HFFc6 (cell line): ENCODE results near the gene CLSTN2. TPM values are rescaled to one million over a fixed set of nuclear protein-coding genes. Genes with fewer than 3 reads are reported as not detected.

Experiments
- DNase-seq: peaks from one replicate; pipeline ENCODE4 v3.0.0-alpha.2; 2018
- H3K27ac Mint-ChIP-seq: 2 replicates; pipeline ENCODE4 v1.8.0; 2020; ENCODE audit warnings: mild to moderate bottlenecking, mixed read lengths
- H3K27me3 Mint-ChIP-seq: 2 replicates; pipeline ENCODE4 v1.8.0; 2021; ENCODE audit warnings: mild to moderate bottlenecking, moderate library complexity, mixed read lengths; ENCODE audit not compliant: insufficient read depth
- H3K36me3 Mint-ChIP-seq: 2 replicates; pipeline ENCODE4 v1.8.0; 2021; ENCODE audit warnings: low read depth, mixed read lengths
- H3K4me1 Mint-ChIP-seq: 2 replicates; pipeline ENCODE4 v1.8.0; 2020; ENCODE audit warnings: low read depth, mixed read lengths
- H3K4me3 Mint-ChIP-seq: 2 replicates; pipeline ENCODE4 v1.8.0; 2020; ENCODE audit warnings: mild to moderate bottlenecking, moderate library complexity, mixed read lengths
- H3K9me3 Mint-ChIP-seq: 2 replicates; pipeline ENCODE4 v1.8.0; 2020; ENCODE audit warnings: mild to moderate bottlenecking, mixed read lengths
- CTCF ChIP-seq: fragments of 200-600 bp; sonication (generic); IDR thresholded peaks from 2 replicates; pipeline ENCODE4 v1.5.0; 2021; ENCODE audit warnings: antibody characterized with exemption, mild to moderate bottlenecking
- total RNA-seq, 6 experiments: library from RNA; stranded (reverse); fragmentation: NEBNext Ultra II Directional; extraction: Animal tissue kit (Norgen Biotek cat#: 25700); gene quantifications; 2 replicates in 1 of 6; 3 replicates in 5 of 6; pipeline ENCODE4 v1.2.3, GENCODE V29; 2021

Gene CLSTN2
- total RNA-seq, 6 experiments from 2014 or later = 0.05 TPM; not detected in 5

GRCh38 chr3:140449413-140450256 lies 514.6 kb downstream of the CLSTN2 start:
- Mint-ChIP-seq H3K27me3 (no peaks in the 10 kb centered on the region), H3K27ac (no peak overlapping the region), H3K36me3 (no peaks in the 10 kb centered on the region; the same call in 1 of the 2 replicates), H3K4me3 (no peak overlapping the region), H3K9me3 (peaks cover 60% of the 10 kb centered on the region), H3K4me1 (no peaks in the 10 kb centered on the region)
- no peak for TF ChIP-seq CTCF
- DNase-seq = no peak

- no peak for TF ChIP-seq CTCF
- DNase-seq = no peak
- Mint-ChIP-seq H3K4me1 (no peaks in the 10 kb centered on the region), H3K4me3 (no peak overlapping the region), H3K27me3 (no peaks in the 10 kb centered on the region), H3K36me3 (peaks cover 4% of the 10 kb centered on the region; the same call in 1 of the 2 replicates), H3K27ac (no peak overlapping the region), H3K9me3 (peaks cover 64% of the 10 kb centered on the region)
Observed at GRCh38 chr3:140453750-140454149, 518.8 kb downstream of the CLSTN2 start.

GRCh38 chr3:140455521-140456214 lies 520.7 kb downstream of the CLSTN2 start:
- no peaks in the 10 kb centered on the region for H3K27me3 Mint-ChIP-seq
- no peak overlapping the region for H3K27ac Mint-ChIP-seq
- TF ChIP-seq CTCF = no peak
- H3K4me1 Mint-ChIP-seq = no peaks in the 10 kb centered on the region
- H3K36me3 Mint-ChIP-seq = peaks cover 4% of the 10 kb centered on the region; the same call in 1 of the 2 replicates
- peaks cover 60% of the 10 kb centered on the region for H3K9me3 Mint-ChIP-seq
- H3K4me3 Mint-ChIP-seq = no peak overlapping the region
- no peak for DNase-seq

GRCh38 chr3:140456974-140457373 lies 522.0 kb downstream of the CLSTN2 start:
- Mint-ChIP-seq H3K36me3 (peaks cover 4% of the 10 kb centered on the region; the same call in 1 of the 2 replicates), H3K4me3 (no peak overlapping the region)
- TF ChIP-seq CTCF = no peak

GRCh38 chr3:140459462-140459861 lies 524.5 kb downstream of the CLSTN2 start:
- peaks cover 4% of the 10 kb centered on the region; the same call in 1 of the 2 replicates for H3K36me3 Mint-ChIP-seq
- no peak for DNase-seq
- H3K4me3 Mint-ChIP-seq = no peak overlapping the region
- no peak for TF ChIP-seq CTCF
- no peaks in the 10 kb centered on the region; the same call in 1 of the 2 replicates for H3K27me3 Mint-ChIP-seq
- H3K27ac Mint-ChIP-seq = no peak overlapping the region
- H3K9me3 Mint-ChIP-seq = peaks cover 59% of the 10 kb centered on the region
- H3K4me1 Mint-ChIP-seq = no peaks in the 10 kb centered on the region

More at GRCh38 chr3:140456974-140457373, 522.0 kb downstream of the CLSTN2 start:
- no peaks in the 10 kb centered on the region for H3K27me3 Mint-ChIP-seq
- H3K9me3 Mint-ChIP-seq = peaks cover 59% of the 10 kb centered on the region
- H3K4me1 Mint-ChIP-seq = no peaks in the 10 kb centered on the region
- no peak overlapping the region for H3K27ac Mint-ChIP-seq
- DNase-seq = no peak
